Neuron (in vitro differentiated cells): ENCODE data around the gene ANKFN1.

ENCODE experiments used
- H2AFZ ChIP-seq: one replicate; pipeline ENCODE4 v1.6.1; 2013; ENCODE audit warnings: low read depth, mild to moderate bottlenecking, inconsistent platforms, low read length, moderate library complexity
- H3K27me3 ChIP-seq: one replicate; pipeline ENCODE4 v1.6.1; 2013; ENCODE audit warnings: low read length; ENCODE audit not compliant: insufficient read depth
- H3K36me3 ChIP-seq: one replicate; pipeline ENCODE4 v1.6.1; 2013; ENCODE audit warnings: low read length; ENCODE audit not compliant: insufficient read depth
- H3K4me1 ChIP-seq: one replicate; pipeline ENCODE4 v1.6.1; 2013; ENCODE audit warnings: low read length; ENCODE audit not compliant: insufficient read depth
- H3K4me3 ChIP-seq: 2 replicates; pipeline ENCODE4 v1.5.1; 2013; ENCODE audit warnings: mild to moderate bottlenecking, low read length, moderate library complexity
- H3K9me3 ChIP-seq: one replicate; pipeline ENCODE4 v1.6.1; 2013; ENCODE audit warnings: low read length

ANKFN1 gene

DNA sequence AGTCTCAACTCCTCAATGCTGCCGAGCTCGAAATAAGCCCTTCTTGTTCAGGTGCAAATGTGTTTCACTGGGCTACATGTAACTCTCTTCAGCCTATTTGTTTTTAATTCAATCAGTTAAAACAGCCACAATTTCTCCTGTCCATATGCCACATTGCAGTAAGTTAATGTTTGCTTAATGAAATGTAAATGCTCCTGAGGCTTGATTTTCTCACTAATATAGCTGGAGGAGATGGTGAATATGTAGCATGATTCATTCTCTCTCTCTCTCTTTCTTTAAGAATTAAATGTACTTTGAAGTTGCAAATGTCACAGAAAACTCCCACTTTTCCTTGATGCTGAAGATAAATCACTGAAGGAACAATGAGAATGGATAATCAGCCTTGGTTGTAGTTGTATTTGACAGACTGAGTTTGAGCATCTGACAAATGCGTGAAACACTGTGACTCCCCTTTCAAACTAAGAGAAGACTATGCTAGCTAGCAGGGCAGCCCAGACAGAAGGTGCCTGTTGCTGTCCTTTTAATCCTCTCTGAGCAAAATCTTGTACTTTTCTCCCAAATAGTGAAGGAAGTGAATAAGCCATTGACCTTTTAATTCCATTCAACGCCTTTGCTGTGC, 161.8 kb downstream of the ANKFN1 start:
- H3K4me3 ChIP-seq: no peak overlapping the region
- no peak overlapping the region for H2AFZ ChIP-seq
- no peaks in the 10 kb centered on the region for H3K9me3 ChIP-seq
- no peaks in the 10 kb centered on the region for H3K27me3 ChIP-seq
- no peaks in the 10 kb centered on the region for H3K36me3 ChIP-seq
- no peaks in the 10 kb centered on the region for H3K4me1 ChIP-seq

DNA sequence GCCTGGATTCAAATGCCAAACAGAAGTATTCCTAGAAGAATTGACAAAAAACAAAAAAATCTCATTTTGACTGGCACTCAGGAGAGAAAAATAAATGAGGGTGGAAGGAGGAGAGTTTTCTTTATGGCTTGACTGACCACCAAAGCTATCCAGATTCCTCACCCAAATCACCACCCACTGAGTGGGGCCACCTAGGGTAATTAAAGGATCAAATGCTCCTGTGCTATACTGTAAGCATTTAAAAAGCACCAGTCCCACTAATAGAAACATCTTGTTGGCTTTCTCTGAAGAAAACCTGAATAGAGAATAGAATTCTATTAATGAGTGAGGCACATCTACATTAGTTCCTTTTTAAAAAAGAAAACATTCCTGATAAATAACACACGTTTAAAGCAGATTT, 163.3 kb downstream of the ANKFN1 start:
- H2AFZ ChIP-seq: no peak overlapping the region
- no peak overlapping the region for H3K4me3 ChIP-seq
- H3K9me3 ChIP-seq: no peaks in the 10 kb centered on the region
- no peaks in the 10 kb centered on the region for H3K36me3 ChIP-seq
- H3K27me3 ChIP-seq: no peaks in the 10 kb centered on the region
- no peaks in the 10 kb centered on the region for H3K4me1 ChIP-seq

DNA sequence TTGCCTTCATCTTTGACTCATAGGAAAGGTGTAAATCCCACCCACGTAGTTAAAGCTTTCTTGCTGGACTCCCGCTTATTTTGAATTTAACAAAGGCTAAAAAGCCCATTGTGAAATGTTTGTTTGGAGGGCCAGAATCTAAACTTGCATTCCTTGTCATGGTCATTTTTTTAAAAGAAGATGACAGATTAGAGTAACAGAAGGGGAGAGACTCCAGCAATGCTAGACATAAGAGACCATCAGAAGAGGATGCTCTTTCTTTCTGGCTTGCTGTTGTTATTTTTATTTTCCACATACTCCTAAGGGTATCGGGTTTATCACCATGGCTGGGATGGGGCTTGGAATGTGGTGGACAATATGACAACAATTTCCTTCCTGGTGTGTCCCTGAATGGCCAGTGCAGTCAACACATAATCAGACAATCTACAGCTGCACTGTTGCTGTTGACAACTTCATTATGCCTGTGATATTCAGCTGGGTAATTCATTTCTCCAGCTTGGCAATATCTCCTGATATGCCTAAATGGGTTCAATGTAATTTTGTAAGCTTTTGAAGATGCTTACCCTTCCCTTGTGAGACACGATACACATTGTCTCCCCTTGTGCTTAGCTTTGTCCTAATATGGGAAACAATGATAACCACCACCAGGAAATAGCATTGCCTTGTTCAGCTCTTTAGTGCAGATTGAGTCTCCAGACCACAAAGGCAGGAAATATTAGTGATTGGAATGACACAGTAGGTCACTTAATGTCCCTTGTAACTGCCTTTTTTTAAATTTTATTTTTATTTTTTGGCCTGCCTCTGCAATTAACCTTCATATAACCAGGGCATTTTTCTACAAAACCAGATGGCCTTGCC, 164.3 kb downstream of the ANKFN1 start:
- no peaks in the 10 kb centered on the region for H3K4me1 ChIP-seq
- no peaks in the 10 kb centered on the region for H3K36me3 ChIP-seq
- H3K9me3 ChIP-seq: no peaks in the 10 kb centered on the region
- no peaks in the 10 kb centered on the region for H3K27me3 ChIP-seq
- H2AFZ ChIP-seq: no peak overlapping the region
- no peak overlapping the region for H3K4me3 ChIP-seq

DNA sequence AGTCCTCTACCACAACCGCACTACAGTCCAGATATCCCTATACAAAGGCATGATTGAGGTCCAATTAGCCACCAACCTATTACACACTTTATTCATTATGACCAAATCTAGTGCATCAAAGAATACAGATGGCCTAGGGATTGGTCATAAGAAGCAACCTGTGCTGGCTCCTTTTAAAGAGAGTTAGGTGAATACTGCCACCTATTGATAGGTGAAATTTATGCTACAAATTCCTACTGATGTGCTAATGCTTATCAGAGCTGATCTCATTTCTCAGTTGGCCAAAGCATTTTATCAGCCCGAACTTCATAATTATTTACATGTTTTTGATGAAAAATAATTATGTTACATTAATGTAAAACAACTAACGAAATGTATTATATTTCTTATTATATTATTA, 166.3 kb downstream of the ANKFN1 start:
- Histone ChIP-seq H3K36me3 (no peaks in the 10 kb centered on the region), H3K9me3 (no peaks in the 10 kb centered on the region), H3K4me1 (no peaks in the 10 kb centered on the region), H2AFZ (no peak overlapping the region), H3K27me3 (no peaks in the 10 kb centered on the region), H3K4me3 (no peak overlapping the region)

DNA sequence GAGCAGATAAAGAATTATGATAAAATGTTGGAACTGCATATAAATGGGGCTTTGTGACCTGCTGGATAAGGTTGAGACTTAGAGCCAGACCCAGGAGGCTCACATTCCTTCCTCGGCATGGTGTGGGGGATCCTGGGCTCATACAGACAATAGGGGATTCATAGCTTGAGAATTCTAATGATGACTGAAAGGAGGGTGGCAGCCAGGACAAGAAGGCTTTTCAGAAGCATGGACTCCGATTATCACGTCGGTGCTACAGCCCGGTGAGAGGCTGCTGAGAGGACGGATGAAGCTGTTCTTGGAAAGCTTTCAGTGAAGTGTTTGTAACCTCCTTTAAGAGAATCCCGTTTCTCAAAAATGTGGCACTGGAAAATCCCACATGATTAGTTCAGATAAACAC, 167.2 kb downstream of the ANKFN1 start:
- Histone ChIP-seq H3K4me1 (no peaks in the 10 kb centered on the region), H3K36me3 (no peaks in the 10 kb centered on the region), H2AFZ (no peak overlapping the region), H3K4me3 (no peak overlapping the region), H3K9me3 (no peaks in the 10 kb centered on the region), H3K27me3 (no peaks in the 10 kb centered on the region)

DNA sequence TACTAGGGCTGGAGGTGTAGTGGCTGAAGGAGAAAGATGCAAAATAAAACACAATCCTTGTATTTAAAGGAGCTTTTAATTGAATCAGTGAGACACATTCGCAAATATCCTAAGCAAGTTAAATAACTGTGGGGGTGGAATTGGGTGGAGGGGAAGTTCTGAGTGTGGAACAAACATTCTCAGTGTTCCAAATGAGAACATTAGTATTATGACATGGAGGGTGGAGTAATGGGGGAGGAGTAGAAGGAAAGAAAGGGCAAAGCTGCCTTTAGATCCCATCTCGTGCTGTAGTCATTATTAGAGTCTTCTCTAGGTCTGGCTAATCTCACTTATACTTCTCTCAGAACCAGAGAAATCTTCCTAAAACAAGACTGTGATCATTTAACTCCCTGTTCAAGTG, 169.7 kb downstream of the ANKFN1 start:
- no peak overlapping the region for H3K4me3 ChIP-seq
- H3K9me3 ChIP-seq: no peaks in the 10 kb centered on the region
- H3K36me3 ChIP-seq: no peaks in the 10 kb centered on the region
- no peaks in the 10 kb centered on the region for H3K27me3 ChIP-seq
- H3K4me1 ChIP-seq: no peaks in the 10 kb centered on the region
- no peak overlapping the region for H2AFZ ChIP-seq

DNA sequence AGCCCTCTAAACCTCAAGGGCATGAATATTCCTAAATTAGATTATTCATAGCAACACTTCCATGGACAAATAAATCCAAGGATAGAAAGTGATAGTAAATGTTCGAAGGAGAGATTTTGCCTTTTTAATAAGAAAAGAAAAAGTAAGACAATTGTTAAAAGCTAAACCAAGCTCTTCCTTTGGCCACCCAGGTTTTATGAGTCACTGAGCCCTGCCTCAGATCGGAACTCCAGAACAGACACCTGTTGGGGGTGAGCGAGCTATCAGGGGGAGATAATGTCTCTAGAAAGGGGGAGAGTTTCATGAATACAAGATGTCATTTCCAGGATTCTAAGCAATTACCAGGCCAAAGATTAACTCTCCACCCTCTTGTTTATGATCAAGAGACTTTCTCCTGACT, 171.4 kb downstream of the ANKFN1 start:
- Histone ChIP-seq H3K27me3 (no peaks in the 10 kb centered on the region), H3K4me3 (no peak overlapping the region), H3K9me3 (no peaks in the 10 kb centered on the region), H2AFZ (no peak overlapping the region), H3K4me1 (no peaks in the 10 kb centered on the region), H3K36me3 (no peaks in the 10 kb centered on the region)

DNA sequence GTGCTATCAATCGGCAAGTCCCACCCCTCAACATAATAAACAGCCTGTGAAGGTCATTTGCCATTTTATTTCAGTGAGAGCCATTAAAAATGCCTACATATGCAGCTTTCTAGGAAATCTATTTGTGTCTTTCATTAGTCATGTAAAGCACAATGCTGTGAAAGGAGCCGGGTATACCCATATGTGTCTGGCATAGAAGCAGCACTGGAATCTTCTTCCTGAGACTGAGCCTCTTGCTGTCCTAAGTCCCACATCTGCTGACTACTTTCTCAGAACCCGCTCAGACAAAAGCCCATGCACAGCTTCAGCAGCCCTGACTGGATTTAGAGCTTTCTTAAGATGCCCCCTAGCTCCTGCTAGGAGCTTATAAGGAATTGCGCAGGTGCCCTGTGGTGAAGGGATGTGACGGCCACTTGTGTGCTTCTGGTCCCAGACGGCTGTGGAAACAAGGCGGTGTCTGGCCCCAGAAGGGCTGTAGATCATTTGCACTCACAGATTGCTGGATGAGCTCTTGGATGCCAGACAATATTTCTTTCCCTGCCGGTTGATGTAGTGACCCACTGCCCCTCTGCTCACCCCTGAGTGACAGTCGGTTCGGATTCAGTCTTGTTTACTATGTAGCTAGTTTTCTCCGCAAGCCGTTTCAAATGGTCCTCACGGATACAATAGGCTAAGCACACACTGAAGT, 172.2 kb downstream of the ANKFN1 start:
- Histone ChIP-seq H3K4me3 (no peak overlapping the region), H3K9me3 (no peaks in the 10 kb centered on the region), H2AFZ (no peak overlapping the region), H3K4me1 (no peaks in the 10 kb centered on the region), H3K27me3 (no peaks in the 10 kb centered on the region), H3K36me3 (no peaks in the 10 kb centered on the region)

DNA sequence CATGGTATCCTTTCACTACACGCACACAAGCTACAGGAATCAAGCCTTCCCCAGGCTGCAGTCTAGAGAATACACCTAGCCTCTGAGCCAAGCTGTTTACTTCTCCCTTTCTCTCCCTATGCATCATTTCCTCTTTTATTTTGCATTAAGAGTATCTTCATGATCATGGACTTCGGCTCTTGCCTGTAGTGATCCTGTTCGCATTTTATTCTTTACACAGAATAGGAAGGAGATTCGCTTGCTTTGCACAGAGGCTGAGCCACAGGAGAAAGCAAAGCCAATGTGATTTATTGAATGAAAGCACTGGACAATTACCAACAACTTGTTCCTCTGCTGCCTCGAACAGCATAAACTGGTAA, 172.7 kb downstream of the ANKFN1 start:
- no peaks in the 10 kb centered on the region for H3K36me3 ChIP-seq
- no peaks in the 10 kb centered on the region for H3K9me3 ChIP-seq
- H3K4me1 ChIP-seq: no peaks in the 10 kb centered on the region
- no peak overlapping the region for H3K4me3 ChIP-seq
- no peak overlapping the region for H2AFZ ChIP-seq
- no peaks in the 10 kb centered on the region for H3K27me3 ChIP-seq

DNA sequence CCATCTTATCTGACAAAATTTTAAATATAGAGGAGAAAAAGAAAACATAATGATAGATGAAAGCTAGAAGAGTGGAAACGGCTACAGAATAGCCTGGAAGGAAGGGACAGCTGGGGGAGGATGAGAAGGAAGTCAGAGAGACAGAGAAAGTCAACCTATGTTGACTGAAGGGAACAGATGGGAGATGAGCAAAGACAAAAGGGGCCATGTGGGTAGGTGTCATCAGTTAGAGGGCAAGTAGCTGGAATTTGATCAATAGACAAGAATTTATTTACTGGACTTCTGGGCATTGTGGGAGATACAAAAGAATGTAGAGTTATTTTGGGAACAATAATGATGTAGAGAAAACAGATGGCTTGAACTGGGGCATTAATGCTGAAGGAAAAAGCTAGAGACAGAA, 194.4 kb downstream of the ANKFN1 start:
- H2AFZ ChIP-seq: no peak overlapping the region
- no peak overlapping the region for H3K4me3 ChIP-seq
- H3K27me3 ChIP-seq: no peaks in the 10 kb centered on the region
- no peaks in the 10 kb centered on the region for H3K9me3 ChIP-seq
- no peaks in the 10 kb centered on the region for H3K4me1 ChIP-seq
- no peaks in the 10 kb centered on the region for H3K36me3 ChIP-seq

DNA sequence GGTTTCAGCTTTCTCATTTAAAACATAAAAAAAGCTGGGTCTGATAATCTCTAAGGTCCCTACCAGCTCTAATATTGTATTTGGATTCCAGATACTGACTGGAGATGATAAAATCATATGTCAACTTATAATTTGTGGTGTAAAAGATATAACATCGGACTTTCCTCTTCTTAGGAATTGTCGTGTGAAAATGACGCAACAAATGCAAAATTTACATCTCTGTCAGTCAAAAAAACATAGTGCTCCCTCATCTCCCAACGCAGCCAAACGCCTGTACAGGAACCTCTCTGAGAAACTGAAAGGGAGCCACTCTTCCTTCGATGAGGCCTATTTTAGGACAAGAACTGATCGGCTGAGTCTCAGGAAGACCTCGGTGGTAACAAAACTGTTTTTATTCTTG, 197.3 kb downstream of the ANKFN1 start:
- no peak overlapping the region for H3K4me3 ChIP-seq
- H3K36me3 ChIP-seq: no peaks in the 10 kb centered on the region
- no peaks in the 10 kb centered on the region for H3K27me3 ChIP-seq
- no peak overlapping the region for H2AFZ ChIP-seq
- no peaks in the 10 kb centered on the region for H3K4me1 ChIP-seq
- H3K9me3 ChIP-seq: no peaks in the 10 kb centered on the region

DNA sequence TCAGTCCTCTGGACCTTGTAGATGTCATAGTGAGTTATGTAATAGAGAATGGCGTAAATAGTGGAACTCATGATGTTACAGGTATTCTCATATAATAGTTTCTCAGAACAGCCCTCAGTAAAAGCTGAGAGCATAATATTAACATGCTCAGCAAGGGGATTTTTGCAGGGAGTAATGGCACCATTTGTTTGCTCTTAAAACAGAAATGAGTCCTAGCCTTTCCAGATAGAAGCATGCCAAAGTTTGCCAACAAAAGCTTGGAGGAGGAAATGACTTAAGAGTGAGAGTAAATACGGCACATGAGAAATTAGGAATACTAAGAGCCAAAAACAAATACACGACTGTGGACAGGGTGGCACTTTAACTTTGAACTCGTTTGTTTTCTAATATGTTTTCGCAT, 198.4 kb downstream of the ANKFN1 start:
- Histone ChIP-seq H3K27me3 (no peaks in the 10 kb centered on the region), H3K9me3 (no peaks in the 10 kb centered on the region), H3K36me3 (no peaks in the 10 kb centered on the region), H3K4me3 (no peak overlapping the region), H3K4me1 (no peaks in the 10 kb centered on the region), H2AFZ (no peak overlapping the region)

DNA sequence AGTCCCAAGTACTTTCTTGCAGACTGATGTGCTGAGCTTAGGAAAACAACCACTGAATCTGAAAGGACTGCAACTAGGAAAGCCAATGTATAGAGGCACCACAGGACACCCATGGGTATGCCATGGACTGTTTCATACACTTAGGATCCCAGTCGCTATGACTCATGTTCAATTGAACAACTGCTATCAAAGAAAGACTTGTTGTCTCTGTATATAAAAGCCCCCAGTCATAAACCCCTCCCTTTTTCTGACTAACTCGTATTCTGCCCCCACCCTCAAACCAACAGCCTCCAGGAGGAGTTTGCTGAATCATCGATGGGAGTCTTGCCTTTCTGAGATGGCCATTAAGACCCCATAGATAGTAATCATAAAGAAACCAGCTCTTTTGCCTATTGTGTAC, 205.4 kb downstream of the ANKFN1 start:
- Histone ChIP-seq H3K4me3 (no peak overlapping the region), H3K27me3 (no peaks in the 10 kb centered on the region), H3K4me1 (no peaks in the 10 kb centered on the region), H2AFZ (no peak overlapping the region), H3K36me3 (no peaks in the 10 kb centered on the region), H3K9me3 (no peaks in the 10 kb centered on the region)
